GM12892 (cell line): ENCODE measurements around the gene INPP5K.

Experiments used
- POLR2A ChIP-seq: IDR thresholded peaks from 2 replicates; pipeline ENCODE4 v1.6.1; 2011; ENCODE audit warnings: low read depth, low read length, control low read depth
- POLR2AphosphoS5 ChIP-seq: IDR thresholded peaks from 2 replicates; pipeline ENCODE4 v1.6.1; 2011; ENCODE audit warnings: low read depth, low read length, control low read depth

- TF ChIP-seq POLR2A (no peak), POLR2AphosphoS5 (no peak)
These were observed 41.1 kb upstream of the INPP5K start for GRCh38 chr17:1557355-1558095.
